Neural cell (in vitro differentiated cells): ENCODE results near the gene KCTD13. TPM values are rescaled to one million over a fixed set of nuclear protein-coding genes. Genes with fewer than 3 reads are reported as not detected.

Experiments
- H2AFZ ChIP-seq: fragments of 200-600, 300-800 bp; sonication (generic), shearing (Covaris generic); 2 replicates; pipeline ENCODE4 v1.6.0; 2014; ENCODE audit warnings: low read depth, mild to moderate bottlenecking, antibody characterized with exemption, low read length, moderate library complexity
- H3F3A ChIP-seq: fragments of 200-600 bp; shearing (Covaris generic); 2 replicates; pipeline ENCODE4 v1.6.1; 2016; ENCODE audit warnings: mild to moderate bottlenecking, moderate library complexity, mixed read lengths, antibody characterized with exemption, low read length; ENCODE audit not compliant: insufficient read depth, poor library complexity, severe bottlenecking
- H3K27ac ChIP-seq: fragments of 200-600, 300-800 bp; sonication (generic), shearing (Covaris generic); 2 replicates; pipeline ENCODE4 v1.5.1; 2014; ENCODE audit warnings: mild to moderate bottlenecking, low read length, moderate library complexity
- H3K27me3 ChIP-seq: fragments of 300-800, 200-600 bp; sonication (generic), shearing (Covaris generic); 2 replicates; pipeline ENCODE4 v1.6.0; 2014; ENCODE audit warnings: mild to moderate bottlenecking, low read depth, low read length, moderate library complexity; ENCODE audit not compliant: insufficient read depth
- H3K36me3 ChIP-seq: fragments of 300-800, 200-600 bp; sonication (generic), shearing (Covaris generic); 2 replicates; pipeline ENCODE4 v1.5.1; 2014; ENCODE audit warnings: mild to moderate bottlenecking, antibody characterized with exemption, low read length, moderate library complexity; ENCODE audit not compliant: insufficient read depth
- H3K4me2 ChIP-seq: fragments of 300-800, 200-600 bp; sonication (generic), shearing (Covaris generic); 2 replicates; pipeline ENCODE4 v1.6.0; 2014; ENCODE audit warnings: mild to moderate bottlenecking, low read length
- H3K4me3 ChIP-seq: fragments of 300-800, 200-600 bp; sonication (generic), shearing (Covaris generic); 2 replicates; pipeline ENCODE4 v1.5.1; 2014; ENCODE audit warnings: mild to moderate bottlenecking, low read length, moderate library complexity
- H3K79me2 ChIP-seq: fragments of 200-600 bp; shearing (Covaris generic); replicated peaks from 2 replicates; pipeline ENCODE4 v1.6.0; 2014; ENCODE audit warnings: mild to moderate bottlenecking, low read length, moderate library complexity; ENCODE audit not compliant: insufficient read depth
- H3K9ac ChIP-seq: fragments of 300-800, 200-600 bp; sonication (generic), shearing (Covaris generic); 2 replicates; pipeline ENCODE4 v1.6.1; 2016; ENCODE audit warnings: mild to moderate bottlenecking, low read length, mixed read lengths
- H3K9me2 ChIP-seq: fragments of 200-600 bp; shearing (Covaris generic); 2 replicates; pipeline ENCODE4 v1.6.1; 2016; ENCODE audit warnings: mild to moderate bottlenecking, low read length, mixed read lengths; ENCODE audit not compliant: insufficient read depth
- H3K9me3 ChIP-seq: fragments of 200-600, 300-800 bp; sonication (generic), shearing (Covaris generic); 2 replicates; pipeline ENCODE4 v1.6.1; 2016; ENCODE audit warnings: mild to moderate bottlenecking, mixed run types, low read length, moderate library complexity, mixed read lengths
- H4K20me1 ChIP-seq: fragments of 200-600 bp; shearing (Covaris generic); 2 replicates; pipeline ENCODE4 v1.6.1; 2016; ENCODE audit warnings: mild to moderate bottlenecking, mixed run types; ENCODE audit not compliant: insufficient read depth
- CTCF ChIP-seq: fragments of 450-650 bp; IDR thresholded peaks from 2 replicates; pipeline ENCODE4 v1.5.1; 2014; ENCODE audit warnings: antibody characterized with exemption, mild to moderate bottlenecking, moderate library complexity; ENCODE audit not compliant: poor library complexity, severe bottlenecking
- EP300 ChIP-seq: fragments of 450-650 bp; conservative IDR thresholded peaks from 2 replicates; pipeline ENCODE4 v1.6.1; 2014; ENCODE audit warnings: antibody characterized with exemption, mild to moderate bottlenecking, moderate library complexity; ENCODE audit not compliant: poor library complexity, severe bottlenecking
- EZH2 ChIP-seq: fragments of 200-600, 300-800 bp; shearing (Covaris generic), sonication (generic); IDR thresholded peaks from 2 replicates; pipeline ENCODE4 v1.6.1; 2014; ENCODE audit warnings: antibody characterized with exemption, low read length, borderline replicate concordance, mild to moderate bottlenecking; ENCODE audit not compliant: insufficient read depth, poor library complexity, severe bottlenecking
- MXI1 ChIP-seq: fragments of 450-650 bp; conservative IDR thresholded peaks from 2 replicates; pipeline ENCODE4 v1.6.1; 2014; ENCODE audit warnings: antibody characterized with exemption, mild to moderate bottlenecking; ENCODE audit not compliant: poor library complexity, severe bottlenecking
- POLR2AphosphoS5 ChIP-seq: IDR thresholded peaks from 2 replicates; pipeline ENCODE4 v1.6.1; 2012
- RAD21 ChIP-seq: fragments of 450-650 bp; conservative IDR thresholded peaks from 2 replicates; pipeline ENCODE4 v1.6.1; 2014; ENCODE audit warnings: antibody characterized with exemption, mild to moderate bottlenecking, moderate library complexity
- REST ChIP-seq: IDR thresholded peaks from 2 replicates; pipeline ENCODE4 v1.6.1; 2012; ENCODE audit warnings: borderline replicate concordance
- SMC3 ChIP-seq: fragments of 450-650 bp; conservative IDR thresholded peaks from 2 replicates; pipeline ENCODE4 v1.6.1; 2014; ENCODE audit warnings: antibody characterized with exemption, mild to moderate bottlenecking, moderate library complexity; ENCODE audit not compliant: poor library complexity
- TAF1 ChIP-seq: IDR thresholded peaks from 2 replicates; pipeline ENCODE4 v1.6.1; 2012; ENCODE audit warnings: low read depth
- polyA plus RNA-seq: library from polyadenylated mRNA; depleted of rRNA; stranded (reverse); fragments of >200 nt; gene quantifications from 2 replicates; pipeline ENCODE4 v1.2.3, GENCODE V29; 2014

The KCTD13 gene
- polyA plus RNA-seq, 1 donor from 2014 or later: 55.0 TPM

- peak within 1 kb of the TSS; percentile 87 for H2AFZ ChIP-seq
- H3K27ac ChIP-seq: peak within 1 kb of the TSS; percentile 98
Measured at GRCh38 chr16:29900102-29900887, 25.7 kb downstream of the KCTD13 start, which contains the start of gene ASPHD1. TSS of gene ASPHD1 (plus strand) at chr16:29900488. CDS start at chr16:29900972, 484 bp downstream.

More at GRCh38 chr16:29900102-29900887, 25.7 kb downstream of the KCTD13 start, which contains the start of gene ASPHD1:
- Histone ChIP-seq H3F3A (no peaks in the 10 kb centered on the region), H3K9me3 (no peaks in the 10 kb centered on the region), H4K20me1 (no peaks in the 10 kb centered on the region), H3K36me3 (no peaks in the 10 kb centered on the region), H3K4me2 (peak within 1 kb of the TSS; percentile 91), H3K9me2 (no peaks in the 10 kb centered on the region), H3K79me2 (peaks cover 22% of the 10 kb centered on the region), H3K9ac (peak within 1 kb of the TSS; percentile 98), H3K4me3 (peak within 1 kb of the TSS; percentile 75), H3K27me3 (no peaks in the 10 kb centered on the region)
- TF ChIP-seq TAF1 (peak; percentile 77), POLR2AphosphoS5 (peak; percentile 92), REST (peak; percentile 71), MXI1 (peak; percentile 39), SMC3 (peak; percentile 46), RAD21 (peak; percentile 34), CTCF (peak; percentile 23), EZH2 (no peak), EP300 (no peak)
